HG02840 (cell line): ENCODE results near the gene TBC1D5.
"Not testable (repeated sequence)": the region's sequence is repeated elsewhere in the genome, so short reads cannot be mapped to it uniquely, and the experiment has no call there.

ENCODE experiments used
- ATAC-seq: cut with Tn5 transposase; IDR thresholded peaks from one replicate; pipeline ENCODE4 v1.9.1; 2021; ENCODE audit warnings: mild to moderate bottlenecking, moderate library complexity, moderate number of reproducible peaks; ENCODE audit not compliant: unreplicated experiment, low FRiP score

Gene TBC1D5

DNA sequence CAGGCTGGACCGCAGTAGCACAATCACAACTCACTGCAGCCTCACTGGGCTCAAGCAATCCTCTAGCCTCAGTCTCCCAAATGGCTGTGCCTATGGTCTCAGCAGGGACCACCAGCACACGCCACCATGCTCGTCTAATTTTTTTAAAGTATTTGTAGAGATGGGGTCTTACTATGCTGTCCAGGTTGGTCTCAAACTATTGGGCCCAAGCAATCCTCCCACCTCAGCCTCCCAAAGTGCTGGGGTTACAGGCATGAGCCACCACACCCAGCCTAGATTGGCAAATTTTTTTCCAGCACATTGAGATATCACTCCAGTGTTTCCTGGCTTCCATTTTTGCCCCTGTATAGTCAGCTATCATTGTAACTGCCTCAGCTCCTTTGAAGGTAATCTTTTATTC is 18.3 kb downstream of the TBC1D5 start:
- no peak for ATAC-seq

DNA sequence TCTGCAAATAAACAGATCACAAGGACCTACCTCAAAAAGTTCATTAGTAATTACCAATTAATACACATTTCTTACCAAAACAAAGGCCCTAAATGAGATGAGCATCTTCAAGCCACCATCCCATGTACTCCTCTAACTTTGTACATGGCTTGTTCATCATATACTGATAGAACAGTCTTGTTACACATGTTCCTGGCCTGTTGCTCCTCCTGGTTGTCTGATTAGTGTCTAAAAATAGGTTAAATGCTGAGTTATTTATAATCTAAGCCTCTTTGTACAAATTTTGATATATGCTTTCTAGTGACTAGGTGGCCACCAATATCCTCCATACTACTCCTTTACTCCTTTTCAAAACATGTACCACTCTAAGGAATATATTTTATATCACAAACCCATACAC is 25.0 kb downstream of the TBC1D5 start:
- ATAC-seq = no peak

DNA sequence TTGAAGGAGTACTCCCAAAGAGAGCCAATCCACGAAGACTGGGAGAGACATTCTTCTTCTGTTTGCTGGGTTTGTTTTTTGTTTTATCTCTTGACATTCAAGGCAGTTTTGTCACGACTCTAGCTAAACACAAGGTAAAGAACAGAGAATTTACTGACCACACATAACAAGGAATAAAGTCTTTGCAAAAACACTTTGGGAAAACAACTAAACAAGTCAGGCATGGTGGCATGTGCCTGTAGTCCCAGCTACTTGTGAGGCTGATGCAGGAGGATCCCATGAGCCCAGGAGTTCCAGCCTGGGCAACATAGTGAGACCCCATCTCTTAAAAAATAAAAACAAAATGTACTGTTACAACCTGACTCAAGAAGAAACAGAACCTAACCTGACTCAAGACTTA is 28.0 kb downstream of the TBC1D5 start:
- ATAC-seq = no peak

DNA sequence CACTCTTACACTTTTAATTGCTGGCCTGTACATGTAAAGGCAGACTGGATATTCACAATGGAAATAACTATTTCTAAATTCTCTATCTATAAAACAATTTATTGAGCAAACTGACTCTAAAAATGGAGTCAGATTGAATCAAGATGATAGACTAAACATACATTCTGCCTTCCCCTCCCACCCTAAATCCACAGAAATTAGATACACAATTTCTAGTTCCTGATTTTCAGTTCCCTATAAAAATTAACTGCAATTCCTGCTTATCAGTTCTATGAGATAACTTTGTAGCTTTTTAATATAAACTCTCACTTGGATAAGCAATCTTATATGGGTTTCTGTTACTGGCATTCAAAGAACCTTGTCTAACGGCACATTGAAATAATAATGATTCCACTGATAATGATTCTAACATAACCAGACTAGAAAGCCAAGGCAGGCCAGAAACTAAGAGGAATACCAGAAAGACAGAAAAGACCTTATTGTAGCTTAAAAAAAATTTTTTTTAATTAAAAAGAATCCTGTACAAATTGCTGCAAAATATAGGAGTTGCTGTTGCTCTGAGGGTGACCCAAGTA is 33.1 kb downstream of the TBC1D5 start:
- no peak for ATAC-seq

DNA sequence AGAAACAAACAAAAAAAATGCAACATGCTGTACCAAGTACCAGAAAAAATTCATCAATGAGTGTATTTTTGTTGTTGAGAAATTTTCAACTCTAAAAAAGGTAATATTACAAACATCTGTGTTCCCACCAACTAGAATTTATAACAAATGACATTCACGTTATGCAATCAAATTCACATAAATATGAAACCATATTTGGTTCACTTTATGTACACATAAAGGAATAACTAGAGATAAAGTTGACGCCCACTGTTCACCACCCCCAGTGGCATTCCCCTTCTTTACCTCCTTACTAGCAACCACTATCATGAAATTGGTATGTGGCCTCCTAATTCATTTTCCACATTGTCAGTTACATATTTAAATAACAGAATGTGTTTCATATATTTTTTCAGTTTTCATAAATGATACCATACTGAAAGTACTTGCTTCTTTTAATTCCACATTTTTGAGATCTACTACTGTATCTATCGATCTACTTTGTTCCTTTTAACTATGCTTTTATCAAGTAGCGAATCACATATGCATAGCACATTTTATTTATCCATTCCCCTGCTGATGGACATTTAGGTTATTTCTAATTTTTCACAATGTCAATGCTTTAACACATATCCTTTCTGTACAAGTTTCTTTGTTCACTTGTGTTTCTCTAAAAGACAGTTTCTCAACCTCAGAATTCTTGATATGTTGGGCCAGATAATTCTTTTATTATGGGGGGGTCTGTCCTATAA is 34.5 kb downstream of the TBC1D5 start:
- no peak for ATAC-seq

DNA sequence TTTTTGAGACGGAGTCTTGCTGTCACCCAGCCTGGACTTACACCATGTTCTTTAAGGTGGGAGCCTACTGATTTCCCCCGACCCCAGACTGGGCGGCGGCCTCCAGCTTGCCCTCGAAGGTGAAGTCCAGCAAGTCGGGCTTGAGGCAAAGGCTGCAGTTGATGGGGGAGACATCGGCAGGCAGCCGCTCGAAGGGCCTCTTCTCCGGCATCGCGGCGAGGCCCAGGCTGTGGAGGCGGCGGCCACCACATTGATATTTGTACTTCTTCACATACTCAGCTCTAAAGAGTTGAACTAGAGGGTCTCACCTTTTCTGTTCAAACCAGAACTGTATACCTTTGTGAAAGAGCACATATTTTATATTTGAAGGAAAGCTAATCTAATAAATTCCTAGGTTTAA is 36.4 kb downstream of the TBC1D5 start:
- ATAC-seq = not testable (repeated sequence)

DNA sequence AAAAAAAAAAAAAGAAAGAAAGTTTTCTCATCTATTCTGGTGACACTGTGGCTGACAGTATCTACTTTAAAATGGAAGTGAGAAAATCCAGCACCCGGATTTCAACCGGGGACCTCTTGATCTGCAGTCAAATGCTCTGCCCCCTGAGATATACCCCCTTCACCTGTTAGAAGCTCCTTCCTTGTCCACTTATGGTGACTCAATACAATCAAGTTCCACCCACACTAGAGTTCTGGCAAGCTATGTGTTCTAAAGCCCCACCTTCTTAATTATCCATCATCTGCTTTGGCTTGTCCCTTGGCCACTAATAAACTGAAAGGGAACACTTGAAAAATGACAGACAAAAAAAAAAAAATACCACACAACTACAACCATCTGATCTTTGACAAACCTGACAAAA is 42.6 kb downstream of the TBC1D5 start:
- ATAC-seq = not testable (repeated sequence)

DNA sequence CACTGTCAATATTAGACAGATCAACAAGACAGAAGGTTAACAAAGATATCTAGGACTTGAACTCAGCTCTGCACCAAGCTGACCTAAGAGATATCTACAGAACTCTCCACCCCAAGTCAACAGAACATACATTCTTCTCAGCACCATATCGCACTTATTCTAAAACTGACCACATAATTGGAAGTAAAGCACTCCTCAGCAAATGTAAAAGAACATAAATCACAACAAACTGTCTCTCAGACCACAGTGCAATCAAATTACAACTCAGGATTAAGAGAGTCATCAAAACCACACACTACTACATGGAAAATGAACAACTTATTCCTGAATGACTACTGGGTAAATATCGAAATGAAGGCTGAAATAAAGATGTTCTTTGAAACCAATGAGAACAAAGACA is 46.8 kb downstream of the TBC1D5 start:
- not testable (repeated sequence) for ATAC-seq

DNA sequence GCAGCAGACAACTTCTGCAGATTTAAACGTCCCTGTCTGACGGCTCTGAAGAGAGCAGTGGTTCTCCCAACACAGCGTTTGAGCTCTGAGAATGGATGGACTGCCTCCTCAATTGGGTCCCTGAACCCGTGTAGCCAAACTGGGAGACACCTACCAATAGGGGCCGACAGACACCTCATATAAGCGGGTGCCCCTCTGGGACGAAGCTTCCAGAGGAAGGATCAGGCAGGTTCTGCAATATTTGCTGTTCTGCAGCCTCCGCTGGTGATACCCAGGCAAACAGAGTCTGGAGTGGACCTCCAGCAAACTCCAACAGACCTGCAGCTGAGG is 48.8 kb downstream of the TBC1D5 start:
- ATAC-seq = not testable (repeated sequence)

DNA sequence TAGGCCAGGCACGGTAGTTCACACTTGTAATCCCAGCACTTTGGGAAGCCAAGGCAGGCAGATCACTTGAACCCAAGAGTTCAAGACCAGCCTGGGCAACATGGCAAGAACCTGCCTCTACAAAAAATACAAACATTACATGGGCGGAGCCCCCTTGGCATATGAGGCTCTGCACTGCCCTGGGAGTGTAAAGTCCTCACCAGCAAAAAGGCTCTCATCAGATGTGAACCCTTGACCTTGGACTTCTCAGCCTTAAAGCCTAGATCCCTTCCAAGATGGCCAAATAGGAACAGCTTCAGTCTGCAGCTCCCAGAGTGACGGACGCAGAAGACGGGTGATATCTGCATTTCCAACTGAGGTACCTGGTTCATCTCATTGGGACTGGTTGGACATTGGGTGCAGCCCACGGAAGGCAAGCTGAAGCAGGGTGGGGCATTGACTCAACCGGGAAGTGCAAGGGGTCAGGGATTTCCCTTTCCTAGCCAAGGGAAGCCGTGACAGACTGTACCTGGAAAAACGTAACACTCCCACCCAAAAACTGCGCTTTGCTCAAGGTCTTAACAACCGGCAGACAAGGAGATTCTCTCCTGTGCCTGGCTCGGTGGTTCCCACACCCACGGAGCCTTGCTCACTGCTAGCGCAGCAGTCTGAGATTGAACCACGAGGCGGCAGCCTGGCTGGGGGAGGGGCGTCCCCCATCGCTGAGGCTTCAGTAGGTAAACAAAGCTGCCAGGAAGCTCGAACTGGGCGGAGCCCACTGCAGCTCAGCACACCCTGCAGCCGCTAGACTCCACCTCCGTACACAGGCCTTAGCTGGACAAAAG is 49.4 kb downstream of the TBC1D5 start:
- ATAC-seq = not testable (repeated sequence)

DNA sequence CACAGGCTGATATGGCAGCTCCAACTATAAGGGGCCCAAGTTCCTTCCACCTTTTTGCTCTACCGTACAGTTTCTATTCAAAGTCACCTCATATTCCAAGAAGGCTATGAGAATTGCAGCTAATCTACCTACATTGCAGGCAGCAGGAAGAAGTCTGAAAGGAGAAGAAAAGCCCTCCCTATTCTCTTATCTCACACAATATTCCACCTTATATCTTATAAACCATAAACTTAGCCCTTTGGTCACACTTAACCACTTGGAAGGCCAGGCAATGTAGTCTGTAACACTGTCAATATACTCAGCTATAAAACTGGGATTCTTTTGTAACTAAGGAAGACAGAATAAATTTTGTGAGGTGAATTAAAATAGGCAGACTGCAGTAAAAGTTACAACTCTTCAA is 54.9 kb downstream of the TBC1D5 start:
- no peak for ATAC-seq

DNA sequence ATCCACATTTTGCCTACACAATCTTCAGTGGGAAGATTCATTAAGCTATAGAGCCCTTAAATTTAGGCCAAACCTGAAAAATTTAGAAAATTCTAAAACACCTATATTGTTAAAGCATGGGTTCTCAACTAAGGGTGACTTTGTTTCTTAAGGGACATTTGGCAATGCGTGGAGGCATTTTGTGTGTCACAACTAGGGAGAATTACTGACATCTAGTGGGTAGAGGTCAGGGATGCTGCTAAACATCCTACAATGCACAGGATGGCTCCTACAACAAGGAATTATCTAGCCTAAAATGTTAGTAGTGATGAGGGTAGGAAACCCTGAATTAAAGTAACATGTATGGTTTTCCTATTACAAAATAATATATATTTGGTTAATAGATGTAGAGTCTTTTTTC is 55.8 kb downstream of the TBC1D5 start:
- no peak for ATAC-seq

DNA sequence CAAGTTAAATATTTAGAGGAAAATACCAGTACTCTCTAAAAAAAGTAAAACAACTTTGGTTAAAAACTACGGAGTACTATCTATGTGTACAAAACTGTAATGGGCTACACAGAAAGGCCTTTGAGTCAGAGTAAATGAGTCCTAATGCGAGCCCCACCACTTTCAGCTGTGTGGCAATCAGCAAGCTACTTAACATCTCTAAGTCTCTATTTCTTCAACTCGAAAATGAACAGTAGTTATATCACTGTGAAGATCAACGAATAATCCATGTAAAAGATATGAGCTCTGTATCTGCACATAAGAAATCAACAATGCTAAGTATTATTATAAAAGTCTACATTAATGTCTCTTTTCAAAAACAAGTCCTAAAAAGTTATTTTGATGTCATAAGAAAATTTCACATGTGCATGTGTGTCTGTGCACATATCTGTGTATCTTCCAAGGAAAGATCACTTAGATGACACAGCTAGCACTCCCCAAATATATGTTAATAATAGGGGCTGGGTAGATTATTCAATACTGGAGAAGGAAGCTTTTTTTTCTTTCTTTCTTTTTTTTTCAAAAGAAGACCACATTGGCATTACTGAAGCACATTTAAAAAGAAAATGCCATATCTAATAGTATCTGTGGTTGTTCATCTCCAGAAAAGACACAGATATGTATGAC is 58.8 kb downstream of the TBC1D5 start:
- ATAC-seq = no peak

DNA sequence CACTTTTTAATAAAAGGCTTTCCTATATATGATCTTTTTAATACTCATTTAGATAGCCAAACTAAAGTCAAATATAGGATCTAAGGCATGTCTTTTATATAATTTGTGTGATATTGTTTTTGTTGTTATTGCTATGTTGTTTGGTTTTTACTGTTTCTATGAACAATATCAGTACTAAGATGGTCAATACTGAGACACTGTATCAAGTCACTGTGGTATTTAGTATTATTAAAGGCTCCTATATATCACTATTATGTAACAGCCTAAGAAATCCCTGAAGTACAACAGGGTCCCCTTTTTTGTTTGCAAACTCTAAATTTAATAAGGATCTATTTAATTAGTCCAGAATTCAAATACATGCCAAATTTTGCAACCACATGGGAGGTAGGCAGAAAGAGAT is 61.9 kb downstream of the TBC1D5 start:
- ATAC-seq = no peak

DNA sequence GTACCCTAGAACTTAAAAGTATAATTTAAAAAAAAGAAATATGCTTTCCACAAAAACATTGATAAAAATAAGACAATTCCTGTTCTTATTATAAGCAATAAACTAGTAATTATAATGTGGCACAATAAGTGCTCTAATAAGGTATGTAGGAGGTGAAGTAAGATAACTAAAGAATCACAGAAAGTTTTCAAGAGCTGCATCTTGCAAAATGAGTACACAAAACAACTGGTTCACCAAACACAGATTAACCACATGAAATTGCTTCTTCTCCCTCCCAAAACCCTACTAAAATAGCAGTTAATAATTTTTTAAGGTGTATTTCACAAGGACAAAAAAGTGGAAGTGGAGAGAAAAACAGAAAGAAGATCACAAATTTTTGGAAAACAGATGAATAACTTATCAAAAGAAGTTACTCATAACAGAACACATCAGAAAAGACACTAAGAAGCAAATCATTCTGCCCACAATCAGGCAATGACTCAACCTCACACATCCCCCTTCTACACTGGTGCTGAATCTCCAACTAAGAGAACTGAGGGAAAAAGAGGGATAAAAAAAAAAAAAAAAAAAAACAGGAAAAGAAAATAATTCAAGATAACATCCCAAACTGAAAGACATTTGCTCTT is 64.2 kb downstream of the TBC1D5 start:
- ATAC-seq = no peak

DNA sequence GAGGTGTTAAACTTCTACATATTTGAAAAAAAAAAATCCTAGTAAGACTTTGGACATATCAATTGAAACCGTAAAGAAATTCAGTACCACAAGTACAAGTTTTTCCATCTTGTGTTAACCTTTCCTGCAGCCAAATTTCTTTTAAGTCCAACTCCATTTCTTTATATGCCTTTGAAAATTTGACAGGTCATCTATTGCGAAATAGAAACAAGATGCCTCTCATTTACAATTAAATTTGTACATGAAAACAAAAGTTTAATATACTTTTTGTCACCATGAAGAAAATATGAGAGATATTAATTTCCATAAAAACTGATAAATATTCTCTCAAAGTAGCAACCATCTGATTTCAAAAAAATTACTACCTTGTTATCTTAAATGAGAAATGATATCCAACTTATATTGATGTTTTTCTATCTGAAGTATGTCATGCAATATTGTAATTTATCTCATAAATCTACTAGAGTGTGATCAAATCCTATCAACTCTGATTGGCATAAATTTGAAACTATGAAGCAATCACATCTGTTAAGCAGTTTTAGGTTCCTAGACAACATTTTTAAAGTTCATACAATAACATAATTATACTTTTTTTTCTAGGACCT is 68.2 kb downstream of the TBC1D5 start:
- no peak for ATAC-seq

DNA sequence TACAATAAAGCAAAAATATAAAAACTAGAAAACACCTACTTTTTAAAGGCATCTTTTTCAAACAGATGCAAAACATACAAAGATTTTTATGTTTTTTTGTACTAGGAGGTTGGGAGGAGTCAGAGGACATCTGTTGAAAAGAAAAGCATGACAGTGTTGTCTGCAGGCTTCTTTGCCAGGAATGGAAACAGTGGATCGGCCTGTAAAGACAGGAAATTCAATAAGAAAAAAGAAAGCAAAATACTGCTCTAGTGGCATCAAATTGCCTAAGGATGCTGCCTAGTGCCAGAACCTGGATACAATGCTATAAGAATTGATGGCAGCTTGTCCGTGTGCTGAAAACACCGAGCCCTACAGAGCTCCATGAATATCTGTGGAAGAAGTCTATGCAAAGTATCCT is 69.9 kb downstream of the TBC1D5 start:
- ATAC-seq = no peak

DNA sequence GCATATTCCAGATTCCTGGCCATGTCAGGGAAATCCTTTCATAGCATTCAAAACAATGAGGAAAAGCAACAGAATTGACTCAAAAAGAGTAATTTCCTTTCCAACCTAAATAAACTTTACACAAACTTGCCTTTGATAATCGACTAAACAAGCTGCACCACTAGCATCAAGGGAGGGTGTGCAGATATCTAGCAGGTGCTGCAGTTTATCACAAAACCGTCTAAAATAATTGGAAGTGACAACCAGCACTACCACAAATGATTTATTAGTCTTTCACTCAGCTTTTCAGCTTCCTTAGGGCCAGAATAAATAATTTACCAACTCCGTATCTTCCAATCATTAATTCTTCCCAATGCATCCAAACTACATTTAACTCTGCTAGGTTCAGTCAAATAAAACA is 71.7 kb downstream of the TBC1D5 start:
- no peak for ATAC-seq

DNA sequence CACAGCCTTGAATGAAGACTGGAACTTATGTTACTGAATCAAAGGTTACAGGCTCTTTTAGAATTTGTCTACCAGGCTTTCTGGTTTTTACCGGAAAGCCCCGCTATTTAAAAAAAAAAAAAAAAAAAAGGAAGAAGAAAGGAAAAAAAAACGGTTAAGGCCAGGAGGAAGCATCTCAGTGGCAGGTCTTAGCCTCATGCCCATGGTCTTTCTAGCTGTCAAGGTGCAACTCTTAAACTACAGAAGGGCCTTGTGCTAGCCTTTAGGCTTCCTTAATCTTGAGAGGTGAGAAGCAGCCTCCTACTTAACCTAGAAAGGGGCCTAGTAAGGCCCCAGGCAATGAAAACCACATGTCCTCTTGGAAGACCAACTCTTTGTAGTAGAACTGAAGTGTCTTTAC is 77.5 kb downstream of the TBC1D5 start:
- ATAC-seq = no peak

DNA sequence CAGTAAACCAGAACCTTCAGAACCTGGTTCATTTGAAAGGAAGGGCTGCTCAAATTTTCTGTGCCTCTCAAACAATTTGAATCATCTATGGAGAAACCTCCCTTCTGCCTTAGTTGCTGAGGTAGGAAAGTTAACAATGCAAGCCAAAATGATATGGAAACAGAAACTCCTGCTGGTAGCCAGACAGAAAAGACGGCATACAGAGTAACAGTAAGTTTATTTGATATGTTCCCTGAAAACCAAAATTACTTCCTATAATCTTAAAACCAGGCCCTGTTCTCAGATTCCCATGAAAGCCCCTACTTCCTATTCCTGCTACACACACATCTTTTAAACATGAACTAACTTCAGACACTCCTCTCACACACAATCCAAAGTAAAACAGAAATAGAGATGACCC is 86.2 kb downstream of the TBC1D5 start:
- no peak for ATAC-seq
